K562 (cell line): Measurements from ENCODE around the gene RPL9. TPM values are rescaled to one million over a fixed set of nuclear protein-coding genes. Genes with fewer than 3 reads are reported as not detected.

ENCODE experiments used
- ASH1L ChIP-seq: fragments of 450-650 bp; IDR thresholded peaks from 2 replicates; pipeline ENCODE4 v1.6.1; 2018; ENCODE audit warnings: borderline replicate concordance, mild to moderate bottlenecking, low read depth; ENCODE audit not compliant: partially characterized antibody
- BHLHE40 ChIP-seq: IDR thresholded peaks from 2 replicates; pipeline ENCODE4 v1.6.1; 2011; ENCODE audit warnings: low read length, improper control_type of control experiment
- CREB1 ChIP-seq, 2 experiments: sonication (generic) in 1 of 2; formaldehyde crosslinking in 1 of 2; IDR thresholded peaks; 2 replicates each; pipeline versions ENCODE4 v1.6.1 to v1.8.0; 2012 to 2022; ENCODE audit warnings: inconsistent platforms in 1 of 2, mild to moderate bottlenecking in 1 of 2, missing genetic modification reagents in 1 of 2, moderate library complexity in 1 of 2
- EP300 ChIP-seq: IDR thresholded peaks from 2 replicates; pipeline ENCODE4 v1.6.1; 2012; ENCODE audit warnings: low read length, improper control_type of control experiment
- FOS ChIP-seq: IDR thresholded peaks from 3 replicates; pipeline ENCODE4 v1.6.1; 2011; ENCODE audit not compliant: insufficient read length; ENCODE audit errors: extremely low read depth
- JUND ChIP-seq, 2 experiments: IDR thresholded peaks; 2 replicates in 1 of 2; 3 replicates in 1 of 2; pipeline ENCODE4 v1.6.1; 2011; ENCODE audit warnings: borderline replicate concordance in 2 of 2, low read depth in 2 of 2, low read length in 2 of 2, improper control_type of control experiment in 1 of 2, missing biosample characterization in 1 of 2, missing genetic modification characterization in 1 of 2, missing genetic modification reagents in 1 of 2
- KDM2B ChIP-seq: fragments of 250-450 bp; sonication (Bioruptor Pico); IDR thresholded peaks from 2 replicates; pipeline ENCODE4 v1.8.0; 2021; ENCODE audit warnings: mild to moderate bottlenecking, moderate library complexity
- KLF13 ChIP-seq: fragments of 450-650 bp; IDR thresholded peaks from 2 replicates; pipeline ENCODE4 v1.6.1; 2016; ENCODE audit warnings: missing genetic modification characterization, low read depth, mild to moderate bottlenecking, missing compliant biosample characterization, moderate library complexity, borderline replicate concordance
- NR3C1 ChIP-seq: sonication (generic); formaldehyde crosslinking; IDR thresholded peaks from 2 replicates; pipeline ENCODE4 v1.8.1; 2022; ENCODE audit warnings: missing genetic modification reagents
- SPI1 ChIP-seq: IDR thresholded peaks from 2 replicates; pipeline ENCODE4 v1.6.1; 2011; ENCODE audit warnings: low read depth, low read length, control low read depth, borderline replicate concordance
- SRSF7 ChIP-seq: fragments of 200-400 bp; formaldehyde crosslinking; optimal IDR thresholded peaks from 2 replicates; pipeline ENCODE3; 2017; ENCODE audit warnings: mild to moderate bottlenecking, low read depth, low read length
- ZKSCAN8 ChIP-seq: fragments of 200-800 bp; sonication (Bioruptor generic); IDR thresholded peaks from 2 replicates; pipeline ENCODE4 v1.6.1; 2016; ENCODE audit warnings: missing genetic modification characterization, missing compliant biosample characterization
- ZNF354B ChIP-seq: fragments of 250-450 bp; sonication (Bioruptor Pico); IDR thresholded peaks from 2 replicates; pipeline ENCODE4 v1.4.0; 2020
- polyA plus RNA-seq, 8 experiments: library from polyadenylated mRNA; depleted of rRNA in 4 of 8; stranded (reverse) in 5 of 8; unstranded in 3 of 8; fragments of >200 nt; fragmentation: Nextera tagmentation in 2 of 8; fragmentation: Illumina TruSeq in 1 of 8; extraction: Ambion mirVana in 2 of 8; extraction: Trizol in 1 of 8; gene quantifications; 2 replicates each; pipeline versions ENCODE4 v1.2.1 to v1.2.3, GENCODE V29; 2011 to 2014; ENCODE audit warnings: inconsistent platforms in 1 of 8, missing spikeins in 1 of 8
- total RNA-seq, 7 experiments: library from RNA; depleted of rRNA in 6 of 7; stranded (reverse); fragments of >200 nt in 6 of 7; fragmentation: Illumina TruSeq in 2 of 7; extraction: Trizol in 2 of 7; gene quantifications; 2 replicates each; pipeline versions ENCODE4 v1.2.1 to v1.2.3, GENCODE V29; 2011 to 2021; ENCODE audit warnings: low replicate concordance in 1 of 7
- TF ChIP-seq, protein P1 (sequence below): fragments of 250-450 bp; sonication (Bioruptor Pico); IDR thresholded peaks from 2 replicates; pipeline ENCODE4 v1.5.0; 2021; ENCODE audit warnings: mild to moderate bottlenecking, borderline replicate concordance
- TF ChIP-seq, protein P2 (sequence below): fragments of 450-650 bp; IDR thresholded peaks from 2 replicates; pipeline ENCODE4 v1.6.1; 2016; ENCODE audit warnings: mild to moderate bottlenecking
- TF ChIP-seq, protein P3 (sequence below): sonication (generic); formaldehyde crosslinking; IDR thresholded peaks from 2 replicates; pipeline ENCODE4 v1.8.0; 2022; ENCODE audit warnings: mild to moderate bottlenecking, missing genetic modification reagents

Gene RPL9
- total and polyA plus RNA-seq, 9 of the 15 experiments (the other 6 are each of a cell fraction or from before 2014, with no cell fraction given), result 1,925 to 5,178 (median 3,033) TPM

DNA sequence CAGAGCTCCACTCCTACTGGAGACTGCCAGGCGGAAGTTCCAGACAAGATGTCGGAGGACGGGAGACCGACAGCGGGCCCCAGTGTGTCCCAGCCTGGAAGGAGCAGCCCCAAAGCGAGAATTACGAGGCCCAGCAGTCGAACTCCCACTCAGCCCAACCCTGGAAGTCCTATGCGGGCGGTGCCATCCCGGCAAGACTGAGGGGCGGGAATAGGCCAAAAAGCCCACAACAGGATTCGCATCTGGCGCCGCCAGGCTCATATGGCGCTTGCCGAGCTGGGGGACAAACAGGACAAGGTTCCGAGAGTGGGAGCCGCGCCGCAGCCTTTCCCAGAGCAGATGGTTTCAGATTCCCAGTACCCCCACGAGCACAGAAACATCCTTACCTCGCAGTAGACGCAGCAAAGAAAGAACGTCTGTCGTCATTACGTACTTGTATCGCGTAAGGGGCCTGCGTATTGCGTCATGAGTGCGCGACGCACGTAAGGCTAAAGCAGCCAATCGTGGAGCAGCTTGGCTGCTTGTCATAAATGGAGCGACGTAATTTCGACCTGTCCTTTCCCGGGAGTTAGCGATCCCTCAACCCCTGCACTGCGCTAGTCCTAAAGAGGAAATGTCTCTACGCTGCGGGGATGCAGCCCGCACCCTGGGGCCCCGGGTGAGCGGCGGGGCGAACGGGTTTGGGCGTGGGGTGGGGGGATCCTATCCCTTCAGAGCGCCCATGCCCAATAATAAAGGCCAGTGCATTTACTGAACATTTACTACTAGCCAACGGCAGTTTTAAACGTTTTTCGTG lies at the start of gene RPL9, which contains the start of gene LIAS (continued):
- TF ChIP-seq, protein P1, sequence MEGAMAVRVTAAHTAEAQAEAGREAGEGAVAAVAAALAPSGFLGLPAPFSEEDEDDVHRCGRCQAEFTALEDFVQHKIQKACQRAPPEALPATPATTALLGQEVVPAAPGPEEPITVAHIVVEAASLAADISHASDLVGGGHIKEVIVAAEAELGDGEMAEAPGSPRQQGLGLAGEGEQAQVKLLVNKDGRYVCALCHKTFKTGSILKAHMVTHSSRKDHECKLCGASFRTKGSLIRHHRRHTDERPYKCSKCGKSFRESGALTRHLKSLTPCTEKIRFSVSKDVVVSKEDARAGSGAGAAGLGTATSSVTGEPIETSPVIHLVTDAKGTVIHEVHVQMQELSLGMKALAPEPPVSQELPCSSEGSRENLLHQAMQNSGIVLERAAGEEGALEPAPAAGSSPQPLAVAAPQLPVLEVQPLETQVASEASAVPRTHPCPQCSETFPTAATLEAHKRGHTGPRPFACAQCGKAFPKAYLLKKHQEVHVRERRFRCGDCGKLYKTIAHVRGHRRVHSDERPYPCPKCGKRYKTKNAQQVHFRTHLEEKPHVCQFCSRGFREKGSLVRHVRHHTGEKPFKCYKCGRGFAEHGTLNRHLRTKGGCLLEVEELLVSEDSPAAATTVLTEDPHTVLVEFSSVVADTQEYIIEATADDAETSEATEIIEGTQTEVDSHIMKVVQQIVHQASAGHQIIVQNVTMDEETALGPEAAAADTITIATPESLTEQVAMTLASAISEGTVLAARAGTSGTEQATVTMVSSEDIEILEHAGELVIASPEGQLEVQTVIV (CRISPR knock-in tag), result no peak
- peak; percentile 71; the same call in 1 of the 2 replicates for TF ChIP-seq SPI1
- TF ChIP-seq, protein P2, sequence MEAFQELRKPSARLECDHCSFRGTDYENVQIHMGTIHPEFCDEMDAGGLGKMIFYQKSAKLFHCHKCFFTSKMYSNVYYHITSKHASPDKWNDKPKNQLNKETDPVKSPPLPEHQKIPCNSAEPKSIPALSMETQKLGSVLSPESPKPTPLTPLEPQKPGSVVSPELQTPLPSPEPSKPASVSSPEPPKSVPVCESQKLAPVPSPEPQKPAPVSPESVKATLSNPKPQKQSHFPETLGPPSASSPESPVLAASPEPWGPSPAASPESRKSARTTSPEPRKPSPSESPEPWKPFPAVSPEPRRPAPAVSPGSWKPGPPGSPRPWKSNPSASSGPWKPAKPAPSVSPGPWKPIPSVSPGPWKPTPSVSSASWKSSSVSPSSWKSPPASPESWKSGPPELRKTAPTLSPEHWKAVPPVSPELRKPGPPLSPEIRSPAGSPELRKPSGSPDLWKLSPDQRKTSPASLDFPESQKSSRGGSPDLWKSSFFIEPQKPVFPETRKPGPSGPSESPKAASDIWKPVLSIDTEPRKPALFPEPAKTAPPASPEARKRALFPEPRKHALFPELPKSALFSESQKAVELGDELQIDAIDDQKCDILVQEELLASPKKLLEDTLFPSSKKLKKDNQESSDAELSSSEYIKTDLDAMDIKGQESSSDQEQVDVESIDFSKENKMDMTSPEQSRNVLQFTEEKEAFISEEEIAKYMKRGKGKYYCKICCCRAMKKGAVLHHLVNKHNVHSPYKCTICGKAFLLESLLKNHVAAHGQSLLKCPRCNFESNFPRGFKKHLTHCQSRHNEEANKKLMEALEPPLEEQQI, result peak; percentile 76; the same call in 1 of the 2 replicates
- no peak for TF ChIP-seq SRSF7
- peak; percentile 89 for TF ChIP-seq JUND (IDR thresholded peaks at IDR 0.05; ENCODE audit: borderline replicate concordance, low read depth, low read length)
- peak; percentile 90 for TF ChIP-seq JUND (tag; IDR thresholded peaks at IDR 0.05; ENCODE audit: borderline replicate concordance, low read depth, low read length)
- no peak for TF ChIP-seq KDM2B (CRISPR knock-in tag)
- no peak for TF ChIP-seq ZNF354B (CRISPR knock-in tag)
- no peak for TF ChIP-seq ASH1L
- TF ChIP-seq NR3C1 (CRISPR knock-in tag), result no peak
- peak; percentile 56; the same call in 1 of the 2 replicates for TF ChIP-seq EP300
- no peak for TF ChIP-seq BHLHE40
- peak; percentile 100 for TF ChIP-seq CREB1 (IDR thresholded peaks at IDR 0.05)
- TF ChIP-seq CREB1 (CRISPR knock-in tag; IDR thresholded peaks at IDR 0.05), result peak; percentile 100
- TF ChIP-seq, protein P3, sequence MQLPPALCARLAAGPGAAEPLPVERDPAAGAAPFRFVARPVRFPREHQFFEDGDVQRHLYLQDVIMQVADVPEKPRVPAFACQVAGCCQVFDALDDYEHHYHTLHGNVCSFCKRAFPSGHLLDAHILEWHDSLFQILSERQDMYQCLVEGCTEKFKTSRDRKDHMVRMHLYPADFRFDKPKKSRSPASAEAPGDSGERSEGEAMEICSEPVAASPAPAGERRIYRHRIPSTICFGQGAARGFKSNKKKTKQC (CRISPR knock-in tag), result peak; percentile 81; the same call in 1 of the 2 replicates
- peak; percentile 76 for TF ChIP-seq FOS
- no peak for TF ChIP-seq ZKSCAN8
- no peak for TF ChIP-seq KLF13
